K562 (cell line): ENCODE measurements around the gene MMP19. TPM values are rescaled to one million over a fixed set of nuclear protein-coding genes. Genes with fewer than 3 reads are reported as not detected.

ENCODE experiments used
- BRD9 ChIP-seq: fragments of 450-650 bp; IDR thresholded peaks from 2 replicates; pipeline ENCODE4 v1.6.1; 2018; ENCODE audit warnings: low read depth; ENCODE audit not compliant: partially characterized antibody
- CBX8 ChIP-seq: fragments of 200-600 bp; sonication (generic); IDR thresholded peaks from 2 replicates; pipeline ENCODE4 v1.6.1; 2012; ENCODE audit warnings: borderline replicate concordance, mixed run types, low read depth, mild to moderate bottlenecking, moderate library complexity, mixed read lengths, low read length, control low read depth, inconsistent platforms; ENCODE audit not compliant: poor library complexity, severe bottlenecking; ENCODE audit errors: extremely low read depth
- GATAD2A ChIP-seq: fragments of 450-650 bp; IDR thresholded peaks from 2 replicates; pipeline ENCODE4 v1.6.1; 2017
- IFI16 ChIP-seq: fragments of 250-450 bp; sonication (Bioruptor Pico); IDR thresholded peaks from 2 replicates; pipeline ENCODE4 v2.1.2; 2022; ENCODE audit warnings: mild to moderate bottlenecking, inconsistent platforms
- JUN ChIP-seq, 2 experiments: sonication (generic) in 1 of 2; formaldehyde crosslinking in 1 of 2; IDR thresholded peaks; 2 replicates each; pipeline versions ENCODE4 v1.6.1 to v1.8.0; 2012 to 2022; ENCODE audit warnings: borderline replicate concordance in 2 of 2, mild to moderate bottlenecking in 2 of 2, improper control_type of control experiment in 1 of 2, low read depth in 1 of 2, low read length in 1 of 2, missing genetic modification reagents in 1 of 2
- MBD2 ChIP-seq: sonication (generic); IDR thresholded peaks from 2 replicates; pipeline ENCODE4 v1.6.1; 2016; ENCODE audit warnings: low read depth, borderline replicate concordance
- MYNN ChIP-seq, 2 experiments: sonication (generic); formaldehyde crosslinking in 1 of 2; IDR thresholded peaks; 2 replicates each; pipeline versions ENCODE4 v1.5.0 to v1.6.1; 2016 to 2020; ENCODE audit warnings: antibody characterized with exemption in 1 of 2, missing genetic modification reagents in 1 of 2
- NR3C1 ChIP-seq: sonication (generic); formaldehyde crosslinking; IDR thresholded peaks from 2 replicates; pipeline ENCODE4 v1.8.1; 2022; ENCODE audit warnings: missing genetic modification reagents
- NRF1 ChIP-seq, 2 experiments: fragments of 450-650 bp; IDR thresholded peaks in 1 of 2; conservative IDR thresholded peaks in 1 of 2; 2 replicates each; pipeline ENCODE4 v1.6.1; 2014; ENCODE audit warnings: mild to moderate bottlenecking in 2 of 2
- PCBP2 ChIP-seq: fragments of 200-400 bp; formaldehyde crosslinking; IDR thresholded peaks from 2 replicates; pipeline ENCODE4 v1.6.1; 2018; ENCODE audit warnings: low read length, low read depth, mild to moderate bottlenecking, moderate library complexity; ENCODE audit not compliant: poor library complexity, severe bottlenecking
- RBM17 ChIP-seq: fragments of 200-400 bp; formaldehyde crosslinking; IDR thresholded peaks from 2 replicates; pipeline ENCODE4 v1.6.1; 2017; ENCODE audit warnings: low read depth, mild to moderate bottlenecking, low read length, borderline replicate concordance
- TOE1 ChIP-seq, 2 experiments: fragments of 450-650 bp in 1 of 2; sonication (generic) in 1 of 2; formaldehyde crosslinking in 1 of 2; IDR thresholded peaks; 2 replicates each; pipeline versions ENCODE4 v1.7.1 to v1.8.0; 2016 to 2022; ENCODE audit warnings: borderline replicate concordance in 2 of 2, mild to moderate bottlenecking in 2 of 2, antibody characterized with exemption in 1 of 2, inconsistent platforms in 1 of 2, low read depth in 1 of 2, missing genetic modification reagents in 1 of 2, moderate library complexity in 1 of 2
- ZNF23 ChIP-seq: fragments of 250-450 bp; sonication (Bioruptor Pico); IDR thresholded peaks from 2 replicates; pipeline ENCODE4 v1.4.0; 2020; ENCODE audit warnings: mild to moderate bottlenecking
- ZNF449 ChIP-seq: fragments of 250-450 bp; sonication (Bioruptor Pico); IDR thresholded peaks from 2 replicates; pipeline ENCODE4 v1.8.0; 2022; ENCODE audit warnings: moderate library complexity, mild to moderate bottlenecking, inconsistent platforms
- polyA plus RNA-seq, 8 experiments: library from polyadenylated mRNA; depleted of rRNA in 4 of 8; stranded (reverse) in 5 of 8; unstranded in 3 of 8; fragments of >200 nt; fragmentation: Nextera tagmentation in 2 of 8; fragmentation: Illumina TruSeq in 1 of 8; extraction: Ambion mirVana in 2 of 8; extraction: Trizol in 1 of 8; gene quantifications; 2 replicates each; pipeline versions ENCODE4 v1.2.1 to v1.2.3, GENCODE V29; 2011 to 2014; ENCODE audit warnings: inconsistent platforms in 1 of 8, missing spikeins in 1 of 8
- total RNA-seq, 7 experiments: library from RNA; depleted of rRNA in 6 of 7; stranded (reverse); fragments of >200 nt in 6 of 7; fragmentation: Illumina TruSeq in 2 of 7; extraction: Trizol in 2 of 7; gene quantifications; 2 replicates each; pipeline versions ENCODE4 v1.2.1 to v1.2.3, GENCODE V29; 2011 to 2021; ENCODE audit warnings: low replicate concordance in 1 of 7
- TF ChIP-seq, protein P1 (sequence below): sonication (generic); formaldehyde crosslinking; IDR thresholded peaks from 2 replicates; pipeline ENCODE4 v1.8.0; 2023; ENCODE audit warnings: missing genetic modification reagents, mild to moderate bottlenecking, borderline replicate concordance
- TF ChIP-seq, protein P2 (sequence below), 3 experiments: fragments of 200-800 bp in 1 of 3; sonication (Bioruptor generic) in 1 of 3; sonication (generic) in 1 of 3; formaldehyde crosslinking in 1 of 3; IDR thresholded peaks; 2 replicates each; pipeline versions ENCODE4 v1.6.1 to v1.8.0; 2016 to 2022; ENCODE audit warnings: mild to moderate bottlenecking in 2 of 3, missing compliant biosample characterization in 2 of 3, missing genetic modification characterization in 2 of 3, missing genetic modification reagents in 1 of 3

Gene MMP19
- total and polyA plus RNA-seq, 9 of the 15 experiments (the other 6 are each of a cell fraction or from before 2014, with no cell fraction given), result 0.14 to 1.6 (median 0.66) TPM

DNA sequence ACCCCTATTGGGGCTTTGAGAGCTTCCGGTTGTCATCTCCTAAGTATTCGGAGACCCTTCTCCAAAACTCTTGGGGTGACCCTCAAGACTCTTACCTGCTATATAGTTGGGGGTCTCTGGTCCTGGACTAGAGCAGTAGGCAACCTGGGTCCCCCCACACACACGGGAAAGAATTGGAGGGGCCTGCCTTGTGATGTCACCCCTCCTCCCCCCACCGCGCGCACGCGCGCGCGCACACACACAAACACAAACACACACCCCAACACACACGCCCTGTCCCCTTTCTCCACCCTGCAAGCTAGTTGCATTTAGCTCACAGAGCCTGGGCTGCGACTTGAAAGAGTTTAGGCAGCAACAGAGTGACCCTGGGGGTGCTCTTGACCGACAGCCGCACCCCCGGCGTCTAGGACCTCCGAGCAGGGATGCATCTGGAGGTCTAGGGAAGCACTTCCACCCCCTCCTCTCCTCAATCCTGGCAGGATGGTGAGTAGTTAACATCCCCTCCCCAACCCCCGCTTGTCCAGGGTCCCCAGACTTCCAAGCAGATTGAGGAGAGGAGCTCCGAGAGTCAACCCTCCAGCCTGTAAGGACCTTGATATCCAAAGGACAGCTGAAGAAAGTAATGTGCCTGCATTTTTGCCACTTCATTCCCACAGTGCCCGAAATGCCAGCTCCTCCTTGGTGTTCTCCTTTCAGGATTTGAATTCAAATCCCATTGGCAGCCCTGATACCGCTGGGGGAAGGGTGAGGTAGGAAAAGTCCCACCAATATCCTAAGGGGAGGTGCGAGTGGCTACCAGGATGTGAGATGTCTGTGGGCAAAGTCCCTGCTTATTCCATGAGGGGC, 11.9 kb downstream of the MMP19 start (continued):
- TF ChIP-seq ZNF449 (CRISPR knock-in tag) (no peak), MYNN (IDR thresholded peaks at IDR 0.05) (no peak), MYNN (CRISPR knock-in tag; IDR thresholded peaks at IDR 0.05) (no peak), ZNF23 (CRISPR knock-in tag) (no peak), RBM17 (no peak), NRF1 (conservative IDR thresholded peaks at IDR 0.05 in 1 of 2, IDR thresholded peaks at IDR 0.05 in 1 of 2) (peak; percentile 94 to 95), TOE1 (IDR thresholded peaks at IDR 0.05; ENCODE audit: borderline replicate concordance) (peak; percentile 92), TOE1 (CRISPR knock-in tag; IDR thresholded peaks at IDR 0.05; ENCODE audit: borderline replicate concordance, low read depth) (no peak), BRD9 (no peak), NR3C1 (CRISPR knock-in tag) (no peak), JUN (IDR thresholded peaks at IDR 0.05; ENCODE audit: borderline replicate concordance, low read depth, low read length) (peak; percentile 75; the same call in 1 of the 2 replicates), JUN (CRISPR knock-in tag; IDR thresholded peaks at IDR 0.05; ENCODE audit: borderline replicate concordance) (peak; percentile 89; the same call in 1 of the 2 replicates), CBX8 (no peak), MBD2 (peak; percentile 73), GATAD2A (no peak), IFI16 (CRISPR knock-in tag) (no peak), PCBP2 (no peak)
- TF ChIP-seq, protein P1, sequence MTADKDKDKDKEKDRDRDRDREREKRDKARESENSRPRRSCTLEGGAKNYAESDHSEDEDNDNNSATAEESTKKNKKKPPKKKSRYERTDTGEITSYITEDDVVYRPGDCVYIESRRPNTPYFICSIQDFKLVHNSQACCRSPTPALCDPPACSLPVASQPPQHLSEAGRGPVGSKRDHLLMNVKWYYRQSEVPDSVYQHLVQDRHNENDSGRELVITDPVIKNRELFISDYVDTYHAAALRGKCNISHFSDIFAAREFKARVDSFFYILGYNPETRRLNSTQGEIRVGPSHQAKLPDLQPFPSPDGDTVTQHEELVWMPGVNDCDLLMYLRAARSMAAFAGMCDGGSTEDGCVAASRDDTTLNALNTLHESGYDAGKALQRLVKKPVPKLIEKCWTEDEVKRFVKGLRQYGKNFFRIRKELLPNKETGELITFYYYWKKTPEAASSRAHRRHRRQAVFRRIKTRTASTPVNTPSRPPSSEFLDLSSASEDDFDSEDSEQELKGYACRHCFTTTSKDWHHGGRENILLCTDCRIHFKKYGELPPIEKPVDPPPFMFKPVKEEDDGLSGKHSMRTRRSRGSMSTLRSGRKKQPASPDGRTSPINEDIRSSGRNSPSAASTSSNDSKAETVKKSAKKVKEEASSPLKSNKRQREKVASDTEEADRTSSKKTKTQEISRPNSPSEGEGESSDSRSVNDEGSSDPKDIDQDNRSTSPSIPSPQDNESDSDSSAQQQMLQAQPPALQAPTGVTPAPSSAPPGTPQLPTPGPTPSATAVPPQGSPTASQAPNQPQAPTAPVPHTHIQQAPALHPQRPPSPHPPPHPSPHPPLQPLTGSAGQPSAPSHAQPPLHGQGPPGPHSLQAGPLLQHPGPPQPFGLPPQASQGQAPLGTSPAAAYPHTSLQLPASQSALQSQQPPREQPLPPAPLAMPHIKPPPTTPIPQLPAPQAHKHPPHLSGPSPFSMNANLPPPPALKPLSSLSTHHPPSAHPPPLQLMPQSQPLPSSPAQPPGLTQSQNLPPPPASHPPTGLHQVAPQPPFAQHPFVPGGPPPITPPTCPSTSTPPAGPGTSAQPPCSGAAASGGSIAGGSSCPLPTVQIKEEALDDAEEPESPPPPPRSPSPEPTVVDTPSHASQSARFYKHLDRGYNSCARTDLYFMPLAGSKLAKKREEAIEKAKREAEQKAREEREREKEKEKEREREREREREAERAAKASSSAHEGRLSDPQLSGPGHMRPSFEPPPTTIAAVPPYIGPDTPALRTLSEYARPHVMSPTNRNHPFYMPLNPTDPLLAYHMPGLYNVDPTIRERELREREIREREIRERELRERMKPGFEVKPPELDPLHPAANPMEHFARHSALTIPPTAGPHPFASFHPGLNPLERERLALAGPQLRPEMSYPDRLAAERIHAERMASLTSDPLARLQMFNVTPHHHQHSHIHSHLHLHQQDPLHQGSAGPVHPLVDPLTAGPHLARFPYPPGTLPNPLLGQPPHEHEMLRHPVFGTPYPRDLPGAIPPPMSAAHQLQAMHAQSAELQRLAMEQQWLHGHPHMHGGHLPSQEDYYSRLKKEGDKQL (CRISPR knock-in tag), result no peak
- TF ChIP-seq, protein P2, sequence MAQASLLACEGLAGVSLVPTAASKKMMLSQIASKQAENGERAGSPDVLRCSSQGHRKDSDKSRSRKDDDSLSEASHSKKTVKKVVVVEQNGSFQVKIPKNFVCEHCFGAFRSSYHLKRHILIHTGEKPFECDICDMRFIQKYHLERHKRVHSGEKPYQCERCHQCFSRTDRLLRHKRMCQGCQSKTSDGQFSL (CRISPR knock-in tag; IDR thresholded peaks at IDR 0.05), result peak; percentile 92
- TF ChIP-seq, protein P2 (tag; IDR thresholded peaks at IDR 0.05), result peak in 1 of 2 experiments; percentile 79; a peak in 1 of 4 replicates
